IPS DF 6.9 (cell line): Measurements from ENCODE around the gene KRTAP25-1.

ENCODE experiments used
- DNase-seq: peaks from one replicate; pipeline ENCODE4 v3.0.0-alpha.2; 2013; ENCODE audit warnings: low read depth, low spot score
- H3K27ac ChIP-seq: one replicate; pipeline ENCODE4 v1.5.1; 2013; ENCODE audit warnings: low read length, control low read depth
- H3K27me3 ChIP-seq: 2 replicates; pipeline ENCODE4 v1.6.1; 2013; ENCODE audit warnings: mild to moderate bottlenecking, low read length; ENCODE audit not compliant: control insufficient read depth, insufficient read depth
- H3K36me3 ChIP-seq: 2 replicates; pipeline ENCODE4 v1.6.1; 2013; ENCODE audit warnings: low read length; ENCODE audit not compliant: control insufficient read depth, insufficient read depth
- H3K4me1 ChIP-seq: 2 replicates; pipeline ENCODE4 v1.6.1; 2013; ENCODE audit warnings: low read length; ENCODE audit not compliant: control insufficient read depth, insufficient read depth
- H3K4me3 ChIP-seq: 2 replicates; pipeline ENCODE4 v1.5.1; 2013; ENCODE audit warnings: mild to moderate bottlenecking, low read length
- H3K9me3 ChIP-seq: 2 replicates; pipeline ENCODE4 v1.6.1; 2013; ENCODE audit warnings: low read length, inconsistent platforms; ENCODE audit not compliant: control insufficient read depth, insufficient read depth
- WGBS: extraction: QIAGEN DNeasy Blood & Tissue Kit; methylation state at CpG from one replicate; pipeline ENCODE4 v1.1.7; 2013; ENCODE audit warnings: mixed read lengths, missing lambda C conversion rate; ENCODE audit not compliant: insufficient read length, insufficient coverage; 5-methylcytosine and 5-hydroxymethylcytosine counted together

The KRTAP25-1 gene, protein sequence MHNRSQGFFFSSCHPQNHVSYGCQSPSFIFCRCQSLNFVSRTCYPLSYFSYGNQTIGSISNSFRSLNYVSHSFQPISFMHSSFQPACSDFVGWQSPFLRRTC

GRCh38 chr21:30289215-30289614, at the start of gene KRTAP25-1:
KRTAP25-1 (minus strand) TSS chr21:30289514; CDS start chr21:30289490, 24 bp downstream.
- no peak for DNase-seq
- no peaks in the 10 kb centered on the region for H3K36me3 ChIP-seq
- no peaks in the 10 kb centered on the region for H3K27me3 ChIP-seq
- no peak within 1 kb of the TSS for H3K4me3 ChIP-seq
- WGBS = no CpG with 5 or more reads among the region's 2 CpGs
- H3K4me1 ChIP-seq = no peaks in the 10 kb centered on the region
- H3K9me3 ChIP-seq = peaks cover 3% of the 10 kb centered on the region; the same call in 1 of the 2 replicates
- no peak within 1 kb of the TSS for H3K27ac ChIP-seq

DNA sequence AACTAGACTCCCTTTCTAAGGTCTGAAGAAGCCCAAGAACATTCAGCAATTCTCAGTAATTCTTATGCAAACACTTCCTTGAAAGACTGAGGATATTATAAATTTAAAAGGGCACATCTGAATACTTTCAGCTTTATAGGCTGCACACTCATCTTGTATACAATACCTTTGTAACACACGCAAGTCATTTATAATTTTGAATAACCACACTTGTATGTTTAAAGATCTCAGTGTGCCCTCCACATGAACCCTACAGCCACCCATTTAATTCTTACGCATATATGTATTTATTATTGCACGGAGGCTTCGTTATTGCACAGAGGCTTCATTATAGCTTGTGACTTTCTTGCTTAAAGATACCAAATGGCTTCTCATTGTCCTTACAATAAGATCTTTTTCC, 49.4 kb upstream of the KRTAP25-1 start:
- no peaks in the 10 kb centered on the region for H3K27me3 ChIP-seq
- H3K36me3 ChIP-seq = no peaks in the 10 kb centered on the region
- no peak overlapping the region for H3K27ac ChIP-seq
- no CpG with 5 or more reads among the region's 4 CpGs for WGBS
- peaks cover 4% of the 10 kb centered on the region for H3K9me3 ChIP-seq
- no peak for DNase-seq
- H3K4me3 ChIP-seq = no peak overlapping the region
- H3K4me1 ChIP-seq = no peaks in the 10 kb centered on the region

DNA sequence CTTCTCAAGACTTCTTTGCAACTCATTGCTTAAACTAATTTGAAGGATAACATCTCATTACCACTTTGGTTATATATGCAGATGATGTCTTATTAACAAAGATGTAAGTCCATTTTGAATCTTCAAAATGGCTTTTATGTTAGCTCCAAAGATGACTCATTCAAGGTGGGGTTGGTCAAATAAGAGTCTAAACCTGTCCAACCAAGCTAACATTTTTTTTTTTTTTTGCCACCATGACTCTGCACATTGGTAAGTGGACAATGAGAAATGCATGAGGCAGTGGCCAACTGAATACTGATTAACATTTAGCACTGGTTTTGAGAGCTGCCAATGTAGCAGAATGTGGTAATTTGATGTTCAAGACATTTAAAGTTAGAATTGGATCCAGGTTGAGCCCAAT, 48.5 kb upstream of the KRTAP25-1 start:
- Histone ChIP-seq H3K4me3 (no peak overlapping the region), H3K36me3 (no peaks in the 10 kb centered on the region)

DNA sequence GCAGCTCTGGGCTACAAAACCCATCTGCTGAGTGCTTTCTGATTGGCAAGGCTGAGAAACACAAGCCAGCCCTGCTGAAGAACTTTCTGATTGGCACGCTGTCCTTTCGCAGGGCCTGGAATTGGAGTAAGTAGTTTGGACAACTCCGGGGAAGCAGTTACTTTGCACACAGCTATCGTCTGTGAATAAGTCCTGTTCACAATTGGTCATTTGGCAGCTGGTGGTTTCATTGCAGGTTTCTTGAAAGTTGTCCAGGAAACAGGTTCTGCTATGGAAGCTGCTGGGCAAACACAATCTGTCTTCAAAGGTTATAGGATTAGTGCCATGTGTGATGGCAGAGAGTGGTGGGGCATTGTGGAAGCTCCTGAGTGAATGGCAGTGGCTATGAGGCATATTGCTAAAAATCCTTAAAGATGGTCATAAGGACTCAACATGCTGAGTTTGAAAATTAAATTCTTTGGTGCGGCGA, 48.0 kb upstream of the KRTAP25-1 start, which contains the start of gene KRTAP27-1:
TSS of gene KRTAP27-1 (minus strand) at position 419 of the 469 bp plus-strand sequence. CDS start at position 393, 26 bp downstream.
- no peaks in the 10 kb centered on the region for H3K27me3 ChIP-seq
- no peak within 1 kb of the TSS for H3K27ac ChIP-seq
- no CpG with 5 or more reads among the region's 6 CpGs for WGBS
- H3K9me3 ChIP-seq = peaks cover 4% of the 10 kb centered on the region
- DNase-seq = no peak
- H3K4me3 ChIP-seq = no peak within 1 kb of the TSS
- H3K36me3 ChIP-seq = no peaks in the 10 kb centered on the region
- no peaks in the 10 kb centered on the region for H3K4me1 ChIP-seq

More for the DNA sequence above, 48.5 kb upstream of the KRTAP25-1 start:
- peaks cover 4% of the 10 kb centered on the region for H3K9me3 ChIP-seq
- H3K27me3 ChIP-seq = no peaks in the 10 kb centered on the region
- no peak for DNase-seq
- no peaks in the 10 kb centered on the region for H3K4me1 ChIP-seq
- no peak overlapping the region for H3K27ac ChIP-seq

DNA sequence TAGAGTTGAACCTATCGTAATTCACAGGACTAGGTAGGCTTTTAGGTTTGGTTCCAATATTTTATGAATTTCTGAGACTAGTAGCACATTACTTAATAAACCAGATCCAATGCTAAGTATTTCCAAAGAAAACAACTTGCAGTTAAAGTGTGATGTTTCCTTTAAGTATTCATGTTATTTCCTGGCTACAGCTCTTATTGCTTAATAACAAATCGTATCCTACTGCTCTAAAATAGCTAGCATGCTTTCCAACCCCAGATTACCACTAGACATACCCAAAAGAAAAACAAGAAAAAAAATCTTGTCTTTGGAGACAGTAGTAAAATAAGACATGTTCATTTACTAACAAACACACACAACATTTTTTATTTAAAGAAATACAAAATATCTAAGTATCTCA, 47.3 kb upstream of the KRTAP25-1 start:
- H3K27ac ChIP-seq = no peak overlapping the region
- H3K4me3 ChIP-seq = no peak overlapping the region
- H3K9me3 ChIP-seq = peaks cover 4% of the 10 kb centered on the region
- WGBS = no CpG with 5 or more reads among the region's 2 CpGs
- H3K36me3 ChIP-seq = no peaks in the 10 kb centered on the region
- H3K27me3 ChIP-seq = no peaks in the 10 kb centered on the region
- DNase-seq = no peak
- H3K4me1 ChIP-seq = no peaks in the 10 kb centered on the region

GRCh38 chr21:30333736-30334135, 44.4 kb upstream of the KRTAP25-1 start:
- WGBS = no CpG with 5 or more reads among the region's 3 CpGs
- H3K4me1 ChIP-seq = no peaks in the 10 kb centered on the region
- H3K27me3 ChIP-seq = no peaks in the 10 kb centered on the region
- DNase-seq = no peak
- no peak overlapping the region for H3K27ac ChIP-seq
- no peaks in the 10 kb centered on the region for H3K36me3 ChIP-seq
- H3K9me3 ChIP-seq = peaks cover 7% of the 10 kb centered on the region
- no peak overlapping the region for H3K4me3 ChIP-seq

DNA sequence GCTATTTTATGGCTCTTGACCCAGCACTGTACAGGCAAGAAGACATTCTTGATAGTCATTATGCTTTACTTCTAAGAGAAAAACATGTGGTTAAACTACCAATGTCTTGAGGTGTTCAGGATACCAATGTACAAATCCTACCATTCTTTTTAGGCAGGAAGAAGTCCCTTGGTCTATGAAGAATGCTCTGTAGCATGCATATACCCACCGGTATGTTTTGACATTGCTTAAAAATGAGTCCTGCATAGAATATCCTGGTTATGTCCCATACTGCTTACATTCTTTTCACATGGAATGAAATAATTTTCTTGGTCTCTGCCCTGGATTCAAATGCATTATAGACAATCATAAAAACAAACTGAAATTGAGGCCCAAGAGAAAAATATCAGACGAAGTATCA, 43.4 kb upstream of the KRTAP25-1 start:
- H3K9me3 ChIP-seq = peaks cover 9% of the 10 kb centered on the region
- H3K4me1 ChIP-seq = no peaks in the 10 kb centered on the region
- H3K4me3 ChIP-seq = no peak overlapping the region
- H3K36me3 ChIP-seq = no peaks in the 10 kb centered on the region
- no peaks in the 10 kb centered on the region for H3K27me3 ChIP-seq
- H3K27ac ChIP-seq = no peak overlapping the region
- no peak for DNase-seq
- WGBS = no CpG with 5 or more reads among the region's 2 CpGs

GRCh38 chr21:30329203-30329875, 40.0 kb upstream of the KRTAP25-1 start:
- no peak for DNase-seq
- Histone ChIP-seq H3K9me3 (peaks cover 5% of the 10 kb centered on the region), H3K4me3 (no peak overlapping the region), H3K36me3 (no peaks in the 10 kb centered on the region), H3K27ac (no peak overlapping the region), H3K4me1 (no peaks in the 10 kb centered on the region), H3K27me3 (no peaks in the 10 kb centered on the region)
- no CpG with 5 or more reads among the region's 4 CpGs for WGBS

GRCh38 chr21:30326390-30326789, 37.1 kb upstream of the KRTAP25-1 start:
- Histone ChIP-seq H3K4me3 (no peak overlapping the region), H3K27ac (no peak overlapping the region), H3K27me3 (no peaks in the 10 kb centered on the region), H3K36me3 (no peaks in the 10 kb centered on the region), H3K9me3 (peaks cover 6% of the 10 kb centered on the region), H3K4me1 (no peaks in the 10 kb centered on the region)
- no peak for DNase-seq

DNA sequence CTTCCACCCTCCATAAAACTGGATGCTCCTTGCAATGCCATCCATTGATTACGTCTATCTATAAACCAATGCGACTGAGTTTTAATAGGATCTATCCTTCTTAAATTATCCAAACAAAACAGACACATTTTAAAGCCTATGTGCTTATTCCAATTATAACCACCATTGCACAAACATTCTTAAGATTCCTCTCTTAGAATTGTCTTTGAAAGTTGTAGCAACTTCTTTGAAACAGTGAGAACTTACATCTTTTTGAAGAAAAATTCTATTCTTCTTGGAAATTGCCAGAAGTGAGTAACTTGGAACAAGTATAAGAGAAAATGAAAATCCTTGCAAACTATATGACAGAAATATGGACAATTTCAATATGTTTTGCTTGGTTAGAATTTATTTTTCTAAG, 30.9 kb upstream of the KRTAP25-1 start, which contains the start of gene KRTAP26-1:
TSS of gene KRTAP26-1 (minus strand) at position 101 of the 400 bp plus-strand sequence. CDS start 280 bp downstream, outside the sequence.
- Histone ChIP-seq H3K27ac (no peak within 1 kb of the TSS), H3K4me3 (no peak within 1 kb of the TSS), H3K36me3 (no peaks in the 10 kb centered on the region), H3K27me3 (no peaks in the 10 kb centered on the region), H3K9me3 (peaks cover 5% of the 10 kb centered on the region), H3K4me1 (no peaks in the 10 kb centered on the region)
- WGBS = no CpG with 5 or more reads among the region's 2 CpGs
- no peak for DNase-seq

DNA sequence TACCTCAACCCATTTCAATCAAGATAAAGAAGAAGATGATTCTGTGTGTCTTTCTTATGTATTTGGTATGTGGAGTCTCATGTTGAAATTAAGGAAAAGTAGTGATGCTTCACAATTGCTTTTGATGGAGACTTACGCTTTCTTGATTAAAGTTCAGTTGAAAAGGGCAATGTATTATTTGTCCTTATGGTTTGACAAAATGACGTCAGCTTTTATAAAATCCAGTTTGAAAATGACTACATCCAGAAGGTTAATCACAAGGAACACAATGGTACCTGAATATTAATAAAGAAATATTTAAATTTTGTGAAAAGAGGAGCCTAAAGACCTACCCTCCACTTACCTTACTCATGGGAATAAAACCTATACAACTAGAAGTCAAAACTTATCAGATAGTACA, 26.4 kb upstream of the KRTAP25-1 start:
- Histone ChIP-seq H3K4me1 (no peaks in the 10 kb centered on the region), H3K36me3 (no peaks in the 10 kb centered on the region), H3K27me3 (no peaks in the 10 kb centered on the region), H3K9me3 (peaks cover 6% of the 10 kb centered on the region), H3K4me3 (no peak overlapping the region), H3K27ac (no peak overlapping the region)
- no peak for DNase-seq
- WGBS = no CpG with 5 or more reads among the region's 2 CpGs
